A549 (cell line): ENCODE measurements around the gene TTI1. TPM values are rescaled to one million over a fixed set of nuclear protein-coding genes. Genes with fewer than 3 reads are reported as not detected.

ENCODE experiments used
- ATAC-seq, 2 experiments: fragments of 200-7000 bp in 1 of 2; fragments of >200 bp in 1 of 2; cut with Nextera tagmentation in 1 of 2; cut with Tn5 transposase in 1 of 2; 3 replicates each; pipeline versions ENCODE4 v1.8.0 to v1.9.1; 2018 to 2020; ENCODE audit warnings: mild to moderate bottlenecking in 1 of 2, moderate library complexity in 1 of 2
- CTCF ChIA-PET: fragments of 300-600 bp; sonication (Branson Sonifier 250); formaldehyde crosslinking; extraction: SDS; loops from one replicate; lab custom pipeline; 2021; ENCODE audit warnings: antibody characterized with exemption, inconsistent platforms; lab: Yijun Ruan, JAX
- POLR2A ChIA-PET: fragments of 350-600 bp; formaldehyde crosslinking; extraction: SDS; loops from one replicate; lab custom pipeline; 2021; ENCODE audit warnings: antibody characterized with exemption, inconsistent platforms; lab: Yijun Ruan, JAX
- DNase-seq, 2 experiments: peaks; one replicate each; pipeline versions ENCODE4 v3.0.0 to v3.0.0-alpha.2; 2011 to 2016; ENCODE audit warnings: low read depth in 1 of 2, low spot score in 1 of 2
- FAIRE-seq: peaks from 2 replicates; lab custom pipeline; 2011; peaks lifted over from hg19 to GRCh38; lab: Jason Lieb, UNC
- H3K27ac ChIP-seq, 2 experiments: fragments of >200 bp; sonication (Bioruptor Twin); formaldehyde crosslinking; 3 replicates each; pipeline ENCODE4 v1.5.1; 2016 to 2017
- H3K4me1 ChIP-seq: fragments of >200 bp; sonication (Bioruptor Twin); formaldehyde crosslinking; 3 replicates; pipeline ENCODE4 v1.6.1; 2016
- H3K4me2 ChIP-seq: fragments of >200 bp; sonication (Bioruptor Twin); formaldehyde crosslinking; 3 replicates; pipeline ENCODE4 v1.6.1; 2016
- H3K4me3 ChIP-seq: fragments of >200 bp; sonication (Bioruptor Twin); formaldehyde crosslinking; 3 replicates; pipeline ENCODE4 v1.5.1; 2016
- H3K9me3 ChIP-seq: fragments of >200 bp; sonication (Bioruptor Twin); formaldehyde crosslinking; 3 replicates; pipeline ENCODE4 v1.6.1; 2016
- CBX2 ChIP-seq: fragments of 200-600 bp; sonication (generic); IDR thresholded peaks from 2 replicates; pipeline ENCODE4 v1.6.1; 2016; ENCODE audit warnings: low read depth, mild to moderate bottlenecking, borderline replicate concordance
- EHMT2 ChIP-seq: fragments of 200-600 bp; sonication (generic); IDR thresholded peaks from 2 replicates; pipeline ENCODE4 v1.6.1; 2016; ENCODE audit warnings: antibody characterized with exemption, low read depth, mild to moderate bottlenecking, moderate library complexity
- EP300 ChIP-seq, 2 experiments: fragments of >200 bp; sonication (Bioruptor Twin); formaldehyde crosslinking; IDR thresholded peaks; 2 replicates in 1 of 2; 3 replicates in 1 of 2; pipeline ENCODE4 v1.6.1; 2016 to 2017
- ESRRA ChIP-seq: fragments of 150-350 bp; IDR thresholded peaks from 2 replicates; pipeline ENCODE4 v1.6.1; 2014; ENCODE audit warnings: mild to moderate bottlenecking, low read length, borderline replicate concordance
- FOSB ChIP-seq: fragments of 250-450 bp; sonication (Bioruptor Pico); IDR thresholded peaks from 2 replicates; pipeline ENCODE4 v1.5.0; 2020; ENCODE audit warnings: mild to moderate bottlenecking, moderate library complexity
- FOSL2 ChIP-seq, 2 experiments: fragments of 450-650 bp in 1 of 2; fragments of >200 bp in 1 of 2; sonication (Bioruptor Twin) in 1 of 2; formaldehyde crosslinking; IDR thresholded peaks; 2 replicates each; pipeline versions ENCODE4 v1.5.0 to v1.6.1; 2016 to 2020; ENCODE audit warnings: mild to moderate bottlenecking in 1 of 2, moderate library complexity in 1 of 2
- FOXS1 ChIP-seq: fragments of 250-450 bp; sonication (Bioruptor Pico); IDR thresholded peaks from 2 replicates; pipeline ENCODE4 v1.5.0; 2020; ENCODE audit warnings: mild to moderate bottlenecking, moderate library complexity
- GATA3 ChIP-seq: IDR thresholded peaks from 2 replicates; pipeline ENCODE4 v1.6.1; 2012; ENCODE audit warnings: borderline replicate concordance
- HDAC2 ChIP-seq: fragments of 200-600 bp; sonication (generic); IDR thresholded peaks from 2 replicates; pipeline ENCODE4 v1.6.1; 2016
- HEYL ChIP-seq: fragments of 250-450 bp; sonication (Bioruptor Pico); IDR thresholded peaks from 2 replicates; pipeline ENCODE4 v1.8.0; 2021; ENCODE audit warnings: mild to moderate bottlenecking, moderate library complexity
- HOXB13 ChIP-seq: fragments of 250-450 bp; sonication (Bioruptor Pico); IDR thresholded peaks from 2 replicates; pipeline ENCODE4 v1.5.0; 2020; ENCODE audit warnings: low read depth, mild to moderate bottlenecking, moderate library complexity
- KDM1A ChIP-seq: fragments of 200-600 bp; sonication (generic); IDR thresholded peaks from 2 replicates; pipeline ENCODE4 v1.6.1; 2016; ENCODE audit warnings: low read depth, mild to moderate bottlenecking
- MAZ ChIP-seq: fragments of 150-350 bp; IDR thresholded peaks from 2 replicates; pipeline ENCODE4 v1.6.1; 2014; ENCODE audit warnings: antibody characterized with exemption, low read depth, low read length, borderline replicate concordance
- MYC ChIP-seq: IDR thresholded peaks from 2 replicates; pipeline ENCODE4 v1.6.1; 2012; ENCODE audit warnings: mild to moderate bottlenecking, inconsistent platforms, low read length, improper control_type of control experiment, borderline replicate concordance
- NFE2L2 ChIP-seq: fragments of 150-350 bp; conservative IDR thresholded peaks from 2 replicates; pipeline ENCODE4 v1.6.1; 2014; ENCODE audit warnings: low read length
- NPAS2 ChIP-seq: fragments of 250-450 bp; sonication (Bioruptor Pico); IDR thresholded peaks from 2 replicates; pipeline ENCODE4 v1.8.0; 2022; ENCODE audit warnings: mild to moderate bottlenecking, moderate library complexity, borderline replicate concordance
- NR3C1 ChIP-seq: fragments of >200 bp; sonication (Bioruptor Twin); formaldehyde crosslinking; IDR thresholded peaks from 3 replicates; pipeline ENCODE4 v1.6.1; 2017
- POLR2AphosphoS2 ChIP-seq: conservative IDR thresholded peaks from 2 replicates; pipeline ENCODE4 v1.6.1; 2012; ENCODE audit warnings: low read length, improper control_type of control experiment, inconsistent platforms
- RAD21 ChIP-seq, 2 experiments: fragments of >200 bp in 1 of 2; sonication (Bioruptor Twin) in 1 of 2; formaldehyde crosslinking in 1 of 2; IDR thresholded peaks in 1 of 2; conservative IDR thresholded peaks in 1 of 2; 2 replicates in 1 of 2; 3 replicates in 1 of 2; pipeline ENCODE4 v1.6.1; 2012 to 2018; ENCODE audit warnings: inconsistent platforms in 1 of 2
- RARB ChIP-seq: fragments of 250-450 bp; sonication (Bioruptor Pico); IDR thresholded peaks from 2 replicates; pipeline ENCODE4 v1.8.0; 2021; ENCODE audit warnings: mild to moderate bottlenecking, moderate library complexity
- RCOR1 ChIP-seq: fragments of 150-350 bp; IDR thresholded peaks from 2 replicates; pipeline ENCODE4 v1.6.1; 2014; ENCODE audit warnings: antibody characterized with exemption, low read length, low read depth
- RNF2 ChIP-seq: fragments of 200-600 bp; sonication (generic); IDR thresholded peaks from 2 replicates; pipeline ENCODE4 v1.6.1; 2016; ENCODE audit warnings: low read depth, mild to moderate bottlenecking, antibody characterized with exemption, moderate library complexity, borderline replicate concordance
- SREBF2 ChIP-seq: fragments of 450-650 bp; IDR thresholded peaks from 2 replicates; pipeline ENCODE4 v1.6.1; 2014; ENCODE audit warnings: mild to moderate bottlenecking, moderate library complexity
- TFCP2L1 ChIP-seq: fragments of 250-450 bp; sonication (Bioruptor Pico); IDR thresholded peaks from 2 replicates; pipeline ENCODE4 v1.5.0; 2021; ENCODE audit warnings: mild to moderate bottlenecking
- ZC3H11A ChIP-seq: fragments of 450-650 bp; IDR thresholded peaks from 2 replicates; pipeline ENCODE4 v1.6.1; 2014; ENCODE audit warnings: antibody characterized with exemption, mild to moderate bottlenecking
- ZSCAN20 ChIP-seq: fragments of 250-450 bp; sonication (Bioruptor Pico); IDR thresholded peaks from 2 replicates; pipeline ENCODE4 v1.8.0; 2022; ENCODE audit warnings: mild to moderate bottlenecking, moderate library complexity
- WGBS: methylation state at CpG from one replicate; pipeline ENCODE4 v1.1.6; 2017; ENCODE audit errors: missing lambda C conversion rate; 5-methylcytosine and 5-hydroxymethylcytosine counted together
- polyA plus RNA-seq, 4 experiments: library from polyadenylated mRNA; depleted of rRNA in 3 of 4; stranded (reverse); fragments of >200 nt; fragmentation: RNase III in 1 of 4; extraction: RNeasy Plus Mini Kit Qiagen cat#74134 plus additional on column Dnase treatment in 1 of 4; gene quantifications; 2 replicates in 3 of 4; 3 replicates in 1 of 4; pipeline ENCODE4 v1.2.3, GENCODE V29; 2011 to 2017
- TF ChIP-seq, protein P1 (sequence below): IDR thresholded peaks from 2 replicates; pipeline ENCODE4 v1.6.1; 2012
- TF ChIP-seq, protein P2 (sequence below): fragments of 250-450 bp; sonication (Bioruptor Pico); IDR thresholded peaks from 2 replicates; pipeline ENCODE4 v1.5.0; 2021; ENCODE audit warnings: mild to moderate bottlenecking, moderate library complexity, borderline replicate concordance
- TF ChIP-seq, protein P3 (sequence below): fragments of >200 bp; sonication (Bioruptor Twin); formaldehyde crosslinking; IDR thresholded peaks from 3 replicates; pipeline ENCODE4 v1.6.1; 2016
- TF ChIP-seq, protein P4 (sequence below): fragments of >200 bp; sonication (Bioruptor Twin); formaldehyde crosslinking; IDR thresholded peaks from 3 replicates; pipeline ENCODE4 v1.5.1; 2016

The TTI1 gene
- polyA plus RNA-seq, 2 of the 4 experiments (the other 2 are of a cell fraction), result 20.6 to 27.9 TPM

DNA sequence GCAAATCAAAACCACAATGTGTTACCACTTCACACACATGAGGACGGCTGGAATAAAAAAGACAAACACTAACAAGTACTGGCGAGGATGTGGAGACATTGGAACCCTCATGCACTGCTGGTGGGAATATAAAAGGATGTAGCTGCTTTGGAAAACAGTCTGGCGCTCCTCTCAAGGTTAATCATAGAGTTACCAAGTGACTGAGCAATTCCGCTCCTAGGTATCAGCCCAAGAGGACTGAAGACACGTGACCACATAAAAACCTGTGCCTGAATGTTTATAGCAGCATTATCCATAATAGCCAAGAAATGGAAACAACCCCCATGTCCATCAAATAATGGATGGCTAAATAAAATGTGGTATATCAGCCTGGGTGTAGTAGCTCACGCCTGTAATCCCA lies 85.3 kb downstream of the TTI1 start:
- H3K4me2 ChIP-seq, result no peak overlapping the region
- peaks cover 6% of the 10 kb centered on the region; the same call in 1 of the 3 replicates for H3K4me1 ChIP-seq
- WGBS, result 42% methylated on average over 6 of the region's 6 CpGs
- ChIA-PET CTCF (interaction anchor here (1.1 kb wide), 1 partner anchor 16 kb away, joined by 3 read pairs; no protein-coding TSS in a partner anchor), POLR2A (no interaction called here)
- no peak for ATAC-seq
- TF ChIP-seq POLR2AphosphoS2, result no peak
- TF ChIP-seq, protein P1, sequence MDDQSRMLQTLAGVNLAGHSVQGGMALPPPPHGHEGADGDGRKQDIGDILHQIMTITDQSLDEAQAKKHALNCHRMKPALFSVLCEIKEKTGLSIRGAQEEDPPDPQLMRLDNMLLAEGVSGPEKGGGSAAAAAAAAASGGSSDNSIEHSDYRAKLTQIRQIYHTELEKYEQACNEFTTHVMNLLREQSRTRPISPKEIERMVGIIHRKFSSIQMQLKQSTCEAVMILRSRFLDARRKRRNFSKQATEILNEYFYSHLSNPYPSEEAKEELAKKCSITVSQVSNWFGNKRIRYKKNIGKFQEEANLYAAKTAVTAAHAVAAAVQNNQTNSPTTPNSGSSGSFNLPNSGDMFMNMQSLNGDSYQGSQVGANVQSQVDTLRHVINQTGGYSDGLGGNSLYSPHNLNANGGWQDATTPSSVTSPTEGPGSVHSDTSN, result no peak
- no peak for TF ChIP-seq RAD21 (conservative IDR thresholded peaks at IDR 0.05 in 1 of 2, IDR thresholded peaks at IDR 0.05 in 1 of 2)
- TF ChIP-seq RNF2, result no peak
- TF ChIP-seq GATA3, result no peak
- no peak for TF ChIP-seq NPAS2 (CRISPR knock-in tag)
- H3K27ac ChIP-seq, result no peak overlapping the region
- peaks cover 24% of the 10 kb centered on the region; the same call in 2 of the 3 replicates for H3K9me3 ChIP-seq
- no peak for FAIRE-seq
- no peak overlapping the region for H3K4me3 ChIP-seq
- DNase-seq, result no peak

DNA sequence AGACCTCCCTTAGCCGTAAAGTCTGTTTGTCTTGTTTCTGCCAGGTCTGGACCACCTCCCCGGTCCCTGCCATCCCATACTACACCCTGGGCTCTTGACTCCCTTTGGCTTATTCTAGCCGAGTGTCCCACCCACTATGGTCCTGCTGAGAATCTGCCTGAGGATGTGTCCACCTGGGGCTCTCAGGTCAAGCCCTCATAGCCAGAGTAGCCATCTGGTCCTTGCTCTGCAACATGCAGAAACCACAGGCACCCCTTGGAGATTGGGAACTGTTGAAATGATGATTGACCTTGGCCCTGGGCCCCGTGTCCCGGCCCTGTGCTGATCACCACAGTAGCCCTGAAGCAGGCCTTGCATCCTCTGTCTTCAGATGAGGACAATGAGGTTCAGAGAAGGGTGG lies 86.3 kb downstream of the TTI1 start:
- Histone ChIP-seq H3K4me2 (no peak overlapping the region), H3K4me1 (peaks cover 6% of the 10 kb centered on the region; the same call in 1 of the 3 replicates), H3K4me3 (no peak overlapping the region), H3K9me3 (peaks cover 22% of the 10 kb centered on the region; the same call in 2 of the 3 replicates)
- WGBS, result 20% methylated on average over 5 of the region's 5 CpGs
- FAIRE-seq (no peak), ATAC-seq (no peak), DNase-seq (no peak)
- POLR2A ChIA-PET, result no interaction called here
- TF ChIP-seq RARB (CRISPR knock-in tag) (no peak), RNF2 (no peak), NR3C1 (no peak), FOSL2 (IDR thresholded peaks at IDR 0.05) (no peak), FOSL2 (CRISPR knock-in tag; IDR thresholded peaks at IDR 0.05) (no peak), HOXB13 (no peak), ZC3H11A (no peak), ESRRA (no peak), MAZ (no peak), FOSB (CRISPR knock-in tag) (no peak), NFE2L2 (no peak), EHMT2 (no peak), CBX2 (no peak), FOXS1 (CRISPR knock-in tag) (no peak), ZSCAN20 (no peak)
- TF ChIP-seq, protein P2, sequence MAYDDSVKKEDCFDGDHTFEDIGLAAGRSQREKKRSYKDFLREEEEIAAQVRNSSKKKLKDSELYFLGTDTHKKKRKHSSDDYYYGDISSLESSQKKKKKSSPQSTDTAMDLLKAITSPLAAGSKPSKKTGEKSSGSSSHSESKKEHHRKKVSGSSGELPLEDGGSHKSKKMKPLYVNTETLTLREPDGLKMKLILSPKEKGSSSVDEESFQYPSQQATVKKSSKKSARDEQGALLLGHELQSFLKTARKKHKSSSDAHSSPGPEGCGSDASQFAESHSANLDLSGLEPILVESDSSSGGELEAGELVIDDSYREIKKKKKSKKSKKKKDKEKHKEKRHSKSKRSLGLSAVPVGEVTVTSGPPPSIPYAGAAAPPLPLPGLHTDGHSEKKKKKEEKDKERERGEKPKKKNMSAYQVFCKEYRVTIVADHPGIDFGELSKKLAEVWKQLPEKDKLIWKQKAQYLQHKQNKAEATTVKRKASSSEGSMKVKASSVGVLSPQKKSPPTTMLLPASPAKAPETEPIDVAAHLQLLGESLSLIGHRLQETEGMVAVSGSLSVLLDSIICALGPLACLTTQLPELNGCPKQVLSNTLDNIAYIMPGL (CRISPR knock-in tag), result no peak
- TF ChIP-seq, all 56 proteins: peak for 0
- CTCF ChIA-PET, result no interaction called here
- no peak overlapping the region for H3K27ac ChIP-seq

DNA sequence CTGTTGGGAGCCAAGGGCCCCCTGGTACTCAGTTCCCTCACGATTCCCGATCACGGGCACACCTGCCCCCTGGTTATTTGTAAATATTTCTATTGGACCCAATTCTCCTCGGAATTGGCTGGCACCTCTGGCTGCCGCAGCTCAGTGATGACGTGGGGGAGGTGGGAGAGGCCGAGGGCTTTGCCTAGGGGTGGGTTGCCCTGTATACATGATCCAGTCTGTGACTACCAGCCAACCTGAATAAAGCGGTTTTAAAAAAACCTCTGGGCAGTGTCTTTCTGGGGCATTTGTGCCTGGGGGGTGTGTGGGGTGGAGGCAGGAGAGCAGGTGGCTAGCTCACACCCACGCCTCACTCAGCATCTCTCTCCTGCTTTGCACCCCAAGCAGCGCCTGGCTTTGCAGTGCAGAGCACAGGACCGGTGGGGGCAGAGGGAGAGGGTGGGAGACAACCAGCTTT lies 88.1 kb downstream of the TTI1 start:
- POLR2A ChIA-PET, result no interaction called here
- H3K27ac ChIP-seq, result no peak overlapping the region
- WGBS, result 38% methylated on average over 11 of the region's 11 CpGs
- DNase-seq (no peak), ATAC-seq (no peak; a peak in 1 of 6 replicates), FAIRE-seq (no peak)
- peaks cover 6% of the 10 kb centered on the region; the same call in 1 of the 3 replicates for H3K4me1 ChIP-seq
- peaks cover 14% of the 10 kb centered on the region; the same call in 2 of the 3 replicates for H3K9me3 ChIP-seq
- no peak overlapping the region for H3K4me3 ChIP-seq
- CTCF ChIA-PET, result interaction anchor here (1.4 to 1.5 kb wide), 2 partner anchors 11 to 39 kb away, joined by 3 read pairs; no protein-coding TSS in a partner anchor
- H3K4me2 ChIP-seq, result no peak overlapping the region
- TF ChIP-seq EP300 (IDR thresholded peaks at IDR 0.05) (no peak), SREBF2 (no peak), RCOR1 (no peak), ZSCAN20 (no peak), GATA3 (no peak), HDAC2 (no peak), MYC (no peak), HEYL (CRISPR knock-in tag) (no peak), RAD21 (conservative IDR thresholded peaks at IDR 0.05 in 1 of 2, IDR thresholded peaks at IDR 0.05 in 1 of 2) (no peak), FOSB (CRISPR knock-in tag) (no peak), KDM1A (no peak), TFCP2L1 (CRISPR knock-in tag) (no peak)
- TF ChIP-seq, protein P3, sequence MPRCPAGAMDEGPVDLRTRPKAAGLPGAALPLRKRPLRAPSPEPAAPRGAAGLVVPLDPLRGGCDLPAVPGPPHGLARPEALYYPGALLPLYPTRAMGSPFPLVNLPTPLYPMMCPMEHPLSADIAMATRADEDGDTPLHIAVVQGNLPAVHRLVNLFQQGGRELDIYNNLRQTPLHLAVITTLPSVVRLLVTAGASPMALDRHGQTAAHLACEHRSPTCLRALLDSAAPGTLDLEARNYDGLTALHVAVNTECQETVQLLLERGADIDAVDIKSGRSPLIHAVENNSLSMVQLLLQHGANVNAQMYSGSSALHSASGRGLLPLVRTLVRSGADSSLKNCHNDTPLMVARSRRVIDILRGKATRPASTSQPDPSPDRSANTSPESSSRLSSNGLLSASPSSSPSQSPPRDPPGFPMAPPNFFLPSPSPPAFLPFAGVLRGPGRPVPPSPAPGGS, result no peak
- TF ChIP-seq, protein P4, sequence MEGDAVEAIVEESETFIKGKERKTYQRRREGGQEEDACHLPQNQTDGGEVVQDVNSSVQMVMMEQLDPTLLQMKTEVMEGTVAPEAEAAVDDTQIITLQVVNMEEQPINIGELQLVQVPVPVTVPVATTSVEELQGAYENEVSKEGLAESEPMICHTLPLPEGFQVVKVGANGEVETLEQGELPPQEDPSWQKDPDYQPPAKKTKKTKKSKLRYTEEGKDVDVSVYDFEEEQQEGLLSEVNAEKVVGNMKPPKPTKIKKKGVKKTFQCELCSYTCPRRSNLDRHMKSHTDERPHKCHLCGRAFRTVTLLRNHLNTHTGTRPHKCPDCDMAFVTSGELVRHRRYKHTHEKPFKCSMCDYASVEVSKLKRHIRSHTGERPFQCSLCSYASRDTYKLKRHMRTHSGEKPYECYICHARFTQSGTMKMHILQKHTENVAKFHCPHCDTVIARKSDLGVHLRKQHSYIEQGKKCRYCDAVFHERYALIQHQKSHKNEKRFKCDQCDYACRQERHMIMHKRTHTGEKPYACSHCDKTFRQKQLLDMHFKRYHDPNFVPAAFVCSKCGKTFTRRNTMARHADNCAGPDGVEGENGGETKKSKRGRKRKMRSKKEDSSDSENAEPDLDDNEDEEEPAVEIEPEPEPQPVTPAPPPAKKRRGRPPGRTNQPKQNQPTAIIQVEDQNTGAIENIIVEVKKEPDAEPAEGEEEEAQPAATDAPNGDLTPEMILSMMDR, result no peak
